ENCODE data around the gene HOXD10. TPM values are rescaled to one million over a fixed set of nuclear protein-coding genes. Genes with fewer than 3 reads are reported as not detected.
A peak's percentile ranks its signal among the peaks of the same experiment; 100 is the strongest.

HOXD10 gene
- total and polyA plus RNA-seq, 9 of the 15 experiments (the other 6 are each of a cell fraction or from before 2014, with no cell fraction given), result not detected

- TF ChIP-seq TOE1 (IDR thresholded peaks at IDR 0.05; ENCODE audit: borderline replicate concordance), result 0 out of 2 replicates have a peak, but pooled peaks have one; percentile 26
- no peak for TF ChIP-seq TOE1 (CRISPR knock-in tag; IDR thresholded peaks at IDR 0.05; ENCODE audit: borderline replicate concordance, low read depth)
- no peak for TF ChIP-seq ZNF23 (CRISPR knock-in tag; IDR thresholded peaks at IDR 0.05)
- no peak for TF ChIP-seq POLR2AphosphoS5 (IDR thresholded peaks at IDR 0.05; ENCODE audit: control insufficient read depth, insufficient read depth, low read depth, low read length)
- TF ChIP-seq RHOXF2B (CRISPR knock-in tag; conservative IDR thresholded peaks at IDR 0.05), result no peak
- TF ChIP-seq, protein P1, sequence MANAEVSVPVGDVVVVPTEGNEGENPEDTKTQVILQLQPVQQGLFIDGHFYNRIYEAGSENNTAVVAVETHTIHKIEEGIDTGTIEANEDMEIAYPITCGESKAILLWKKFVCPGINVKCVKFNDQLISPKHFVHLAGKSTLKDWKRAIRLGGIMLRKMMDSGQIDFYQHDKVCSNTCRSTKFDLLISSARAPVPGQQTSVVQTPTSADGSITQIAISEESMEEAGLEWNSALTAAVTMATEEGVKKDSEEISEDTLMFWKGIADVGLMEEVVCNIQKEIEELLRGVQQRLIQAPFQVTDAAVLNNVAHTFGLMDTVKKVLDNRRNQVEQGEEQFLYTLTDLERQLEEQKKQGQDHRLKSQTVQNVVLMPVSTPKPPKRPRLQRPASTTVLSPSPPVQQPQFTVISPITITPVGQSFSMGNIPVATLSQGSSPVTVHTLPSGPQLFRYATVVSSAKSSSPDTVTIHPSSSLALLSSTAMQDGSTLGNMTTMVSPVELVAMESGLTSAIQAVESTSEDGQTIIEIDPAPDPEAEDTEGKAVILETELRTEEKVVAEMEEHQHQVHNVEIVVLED (CRISPR knock-in tag; IDR thresholded peaks at IDR 0.05), result no peak
- TF ChIP-seq, protein P2, sequence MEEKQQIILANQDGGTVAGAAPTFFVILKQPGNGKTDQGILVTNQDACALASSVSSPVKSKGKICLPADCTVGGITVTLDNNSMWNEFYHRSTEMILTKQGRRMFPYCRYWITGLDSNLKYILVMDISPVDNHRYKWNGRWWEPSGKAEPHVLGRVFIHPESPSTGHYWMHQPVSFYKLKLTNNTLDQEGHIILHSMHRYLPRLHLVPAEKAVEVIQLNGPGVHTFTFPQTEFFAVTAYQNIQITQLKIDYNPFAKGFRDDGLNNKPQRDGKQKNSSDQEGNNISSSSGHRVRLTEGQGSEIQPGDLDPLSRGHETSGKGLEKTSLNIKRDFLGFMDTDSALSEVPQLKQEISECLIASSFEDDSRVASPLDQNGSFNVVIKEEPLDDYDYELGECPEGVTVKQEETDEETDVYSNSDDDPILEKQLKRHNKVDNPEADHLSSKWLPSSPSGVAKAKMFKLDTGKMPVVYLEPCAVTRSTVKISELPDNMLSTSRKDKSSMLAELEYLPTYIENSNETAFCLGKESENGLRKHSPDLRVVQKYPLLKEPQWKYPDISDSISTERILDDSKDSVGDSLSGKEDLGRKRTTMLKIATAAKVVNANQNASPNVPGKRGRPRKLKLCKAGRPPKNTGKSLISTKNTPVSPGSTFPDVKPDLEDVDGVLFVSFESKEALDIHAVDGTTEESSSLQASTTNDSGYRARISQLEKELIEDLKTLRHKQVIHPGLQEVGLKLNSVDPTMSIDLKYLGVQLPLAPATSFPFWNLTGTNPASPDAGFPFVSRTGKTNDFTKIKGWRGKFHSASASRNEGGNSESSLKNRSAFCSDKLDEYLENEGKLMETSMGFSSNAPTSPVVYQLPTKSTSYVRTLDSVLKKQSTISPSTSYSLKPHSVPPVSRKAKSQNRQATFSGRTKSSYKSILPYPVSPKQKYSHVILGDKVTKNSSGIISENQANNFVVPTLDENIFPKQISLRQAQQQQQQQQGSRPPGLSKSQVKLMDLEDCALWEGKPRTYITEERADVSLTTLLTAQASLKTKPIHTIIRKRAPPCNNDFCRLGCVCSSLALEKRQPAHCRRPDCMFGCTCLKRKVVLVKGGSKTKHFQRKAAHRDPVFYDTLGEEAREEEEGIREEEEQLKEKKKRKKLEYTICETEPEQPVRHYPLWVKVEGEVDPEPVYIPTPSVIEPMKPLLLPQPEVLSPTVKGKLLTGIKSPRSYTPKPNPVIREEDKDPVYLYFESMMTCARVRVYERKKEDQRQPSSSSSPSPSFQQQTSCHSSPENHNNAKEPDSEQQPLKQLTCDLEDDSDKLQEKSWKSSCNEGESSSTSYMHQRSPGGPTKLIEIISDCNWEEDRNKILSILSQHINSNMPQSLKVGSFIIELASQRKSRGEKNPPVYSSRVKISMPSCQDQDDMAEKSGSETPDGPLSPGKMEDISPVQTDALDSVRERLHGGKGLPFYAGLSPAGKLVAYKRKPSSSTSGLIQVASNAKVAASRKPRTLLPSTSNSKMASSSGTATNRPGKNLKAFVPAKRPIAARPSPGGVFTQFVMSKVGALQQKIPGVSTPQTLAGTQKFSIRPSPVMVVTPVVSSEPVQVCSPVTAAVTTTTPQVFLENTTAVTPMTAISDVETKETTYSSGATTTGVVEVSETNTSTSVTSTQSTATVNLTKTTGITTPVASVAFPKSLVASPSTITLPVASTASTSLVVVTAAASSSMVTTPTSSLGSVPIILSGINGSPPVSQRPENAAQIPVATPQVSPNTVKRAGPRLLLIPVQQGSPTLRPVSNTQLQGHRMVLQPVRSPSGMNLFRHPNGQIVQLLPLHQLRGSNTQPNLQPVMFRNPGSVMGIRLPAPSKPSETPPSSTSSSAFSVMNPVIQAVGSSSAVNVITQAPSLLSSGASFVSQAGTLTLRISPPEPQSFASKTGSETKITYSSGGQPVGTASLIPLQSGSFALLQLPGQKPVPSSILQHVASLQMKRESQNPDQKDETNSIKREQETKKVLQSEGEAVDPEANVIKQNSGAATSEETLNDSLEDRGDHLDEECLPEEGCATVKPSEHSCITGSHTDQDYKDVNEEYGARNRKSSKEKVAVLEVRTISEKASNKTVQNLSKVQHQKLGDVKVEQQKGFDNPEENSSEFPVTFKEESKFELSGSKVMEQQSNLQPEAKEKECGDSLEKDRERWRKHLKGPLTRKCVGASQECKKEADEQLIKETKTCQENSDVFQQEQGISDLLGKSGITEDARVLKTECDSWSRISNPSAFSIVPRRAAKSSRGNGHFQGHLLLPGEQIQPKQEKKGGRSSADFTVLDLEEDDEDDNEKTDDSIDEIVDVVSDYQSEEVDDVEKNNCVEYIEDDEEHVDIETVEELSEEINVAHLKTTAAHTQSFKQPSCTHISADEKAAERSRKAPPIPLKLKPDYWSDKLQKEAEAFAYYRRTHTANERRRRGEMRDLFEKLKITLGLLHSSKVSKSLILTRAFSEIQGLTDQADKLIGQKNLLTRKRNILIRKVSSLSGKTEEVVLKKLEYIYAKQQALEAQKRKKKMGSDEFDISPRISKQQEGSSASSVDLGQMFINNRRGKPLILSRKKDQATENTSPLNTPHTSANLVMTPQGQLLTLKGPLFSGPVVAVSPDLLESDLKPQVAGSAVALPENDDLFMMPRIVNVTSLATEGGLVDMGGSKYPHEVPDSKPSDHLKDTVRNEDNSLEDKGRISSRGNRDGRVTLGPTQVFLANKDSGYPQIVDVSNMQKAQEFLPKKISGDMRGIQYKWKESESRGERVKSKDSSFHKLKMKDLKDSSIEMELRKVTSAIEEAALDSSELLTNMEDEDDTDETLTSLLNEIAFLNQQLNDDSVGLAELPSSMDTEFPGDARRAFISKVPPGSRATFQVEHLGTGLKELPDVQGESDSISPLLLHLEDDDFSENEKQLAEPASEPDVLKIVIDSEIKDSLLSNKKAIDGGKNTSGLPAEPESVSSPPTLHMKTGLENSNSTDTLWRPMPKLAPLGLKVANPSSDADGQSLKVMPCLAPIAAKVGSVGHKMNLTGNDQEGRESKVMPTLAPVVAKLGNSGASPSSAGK (IDR thresholded peaks at IDR 0.05), result peak; percentile 69; the same call in 1 of the 2 replicates
- no peak for TF ChIP-seq PRDM10 (IDR thresholded peaks at IDR 0.05; ENCODE audit: partially characterized antibody)
- no peak for TF ChIP-seq NUFIP1 (IDR thresholded peaks at IDR 0.05; ENCODE audit: partially characterized antibody)
Observed at GRCh38 chr2:176096986-176097819, 19.4 kb upstream of the HOXD10 start (continued).
